SU-DHL-6 (cell line): Measurements from ENCODE around the gene MAML2.

ENCODE experiments used
- H2AFZ ChIP-seq: fragments of 200-600 bp; sonication (generic); 2 replicates; pipeline ENCODE4 v1.6.1; 2014; ENCODE audit warnings: low read depth, mild to moderate bottlenecking, moderate library complexity, mixed read lengths, antibody characterized with exemption, low read length; ENCODE audit not compliant: severe bottlenecking
- H3F3A ChIP-seq: fragments of 200-600 bp; shearing (Covaris generic); 2 replicates; pipeline ENCODE4 v1.6.0; 2016; ENCODE audit warnings: antibody characterized with exemption, mild to moderate bottlenecking; ENCODE audit not compliant: insufficient read depth
- H3K27ac ChIP-seq: fragments of 200-600 bp; sonication (generic); 2 replicates; pipeline ENCODE4 v1.5.1; 2016; ENCODE audit warnings: low read depth, mild to moderate bottlenecking, low read length, moderate library complexity, mixed read lengths
- H3K27me3 ChIP-seq: fragments of 200-600 bp; sonication (generic), shearing (Covaris generic); 2 replicates; pipeline ENCODE4 v1.6.0; 2014; ENCODE audit warnings: mild to moderate bottlenecking, low read length
- H3K36me3 ChIP-seq: fragments of 200-600 bp; sonication (generic); 2 replicates; pipeline ENCODE4 v1.6.1; 2014; ENCODE audit warnings: mild to moderate bottlenecking, low read length, mixed read lengths
- H3K4me2 ChIP-seq: fragments of 300-600, 200-600 bp; shearing (Covaris generic), sonication (generic); 2 replicates; pipeline ENCODE4 v1.6.0; 2014; ENCODE audit warnings: low read length, low read depth, mild to moderate bottlenecking; ENCODE audit not compliant: poor library complexity, severe bottlenecking
- H3K4me3 ChIP-seq: fragments of 200-600 bp; sonication (generic); 2 replicates; pipeline ENCODE4 v1.5.1; 2014; ENCODE audit warnings: antibody characterized with exemption, low read length, mild to moderate bottlenecking, mixed read lengths; ENCODE audit not compliant: insufficient read depth, poor library complexity, severe bottlenecking
- H3K79me2 ChIP-seq: fragments of 200-600 bp; sonication (generic); 2 replicates; pipeline ENCODE4 v1.6.1; 2014; ENCODE audit warnings: mild to moderate bottlenecking, low read length, moderate library complexity; ENCODE audit not compliant: insufficient read depth
- H3K9ac ChIP-seq: fragments of 200-600 bp; sonication (generic); 2 replicates; pipeline ENCODE4 v1.7.0; 2014; ENCODE audit warnings: mild to moderate bottlenecking, low read length
- H3K9me2 ChIP-seq: fragments of 200-600 bp; sonication (generic); replicated peaks from 2 replicates; pipeline ENCODE4 v1.6.1; 2014; ENCODE audit warnings: low read length; ENCODE audit not compliant: insufficient read depth
- H3K9me3 ChIP-seq: fragments of 200-600 bp; sonication (generic); 2 replicates; pipeline ENCODE4 v1.6.1; 2014; ENCODE audit warnings: low read length, mixed read lengths; ENCODE audit not compliant: insufficient read depth
- H4K20me1 ChIP-seq: fragments of 200-600 bp; sonication (generic); 2 replicates; pipeline ENCODE4 v1.6.1; 2014; ENCODE audit warnings: low read depth, mild to moderate bottlenecking, antibody characterized with exemption, low read length, moderate library complexity, mixed read lengths
- CTCF ChIP-seq: fragments of 200-600 bp; sonication (generic); IDR thresholded peaks from one replicate; pipeline ENCODE4 v1.5.1; 2017; ENCODE audit warnings: antibody characterized with exemption, mild to moderate bottlenecking, low read length, moderate library complexity; ENCODE audit not compliant: insufficient read depth, poor library complexity, severe bottlenecking
- EZH2phosphoT487 ChIP-seq: fragments of 200-600 bp; sonication (generic), shearing (Covaris generic); conservative IDR thresholded peaks from 2 replicates; pipeline ENCODE4 v1.6.1; 2018; ENCODE audit warnings: mild to moderate bottlenecking, antibody characterized with exemption, low read length, moderate library complexity, mixed read lengths

Gene MAML2

GRCh38 chr11:96001037-96001436 lies 342.0 kb downstream of the MAML2 start:
- H4K20me1 ChIP-seq = no peaks in the 10 kb centered on the region
- no peaks in the 10 kb centered on the region for H3K9me2 ChIP-seq
- no peaks in the 10 kb centered on the region for H3K27me3 ChIP-seq
- no peak overlapping the region for H3K4me2 ChIP-seq
- no peaks in the 10 kb centered on the region for H3K9me3 ChIP-seq
- no peak overlapping the region for H3K27ac ChIP-seq
- no peak for TF ChIP-seq CTCF
- no peak for TF ChIP-seq EZH2phosphoT487
- H3F3A ChIP-seq = no peaks in the 10 kb centered on the region
- no peaks in the 10 kb centered on the region for H3K79me2 ChIP-seq
- H3K4me3 ChIP-seq = no peak overlapping the region
- no peak overlapping the region for H3K9ac ChIP-seq
- H3K36me3 ChIP-seq = no peaks in the 10 kb centered on the region
- no peak overlapping the region for H2AFZ ChIP-seq

- Histone ChIP-seq H2AFZ (no peak overlapping the region), H3K9ac (no peak overlapping the region), H3K4me2 (no peak overlapping the region)
Measured at GRCh38 chr11:95999711-96000406, 343.1 kb downstream of the MAML2 start.

GRCh38 chr11:95996621-95997235 lies 346.3 kb downstream of the MAML2 start:
- H3K9me3 ChIP-seq = no peaks in the 10 kb centered on the region
- H3K9ac ChIP-seq = no peak overlapping the region
- no peak overlapping the region for H3K4me2 ChIP-seq
- H4K20me1 ChIP-seq = no peaks in the 10 kb centered on the region
- TF ChIP-seq EZH2phosphoT487 (no peak), CTCF (no peak)
- no peaks in the 10 kb centered on the region for H3K36me3 ChIP-seq
- H3K79me2 ChIP-seq = no peaks in the 10 kb centered on the region
- no peak overlapping the region for H2AFZ ChIP-seq
- no peak overlapping the region for H3K27ac ChIP-seq
- H3K27me3 ChIP-seq = no peaks in the 10 kb centered on the region
- H3F3A ChIP-seq = no peaks in the 10 kb centered on the region
- no peaks in the 10 kb centered on the region for H3K9me2 ChIP-seq
- H3K4me3 ChIP-seq = no peak overlapping the region

More at GRCh38 chr11:95999711-96000406, 343.1 kb downstream of the MAML2 start:
- Histone ChIP-seq H3K27ac (no peak overlapping the region), H4K20me1 (no peaks in the 10 kb centered on the region), H3K9me3 (no peaks in the 10 kb centered on the region), H3K4me3 (no peak overlapping the region), H3F3A (no peaks in the 10 kb centered on the region), H3K36me3 (no peaks in the 10 kb centered on the region), H3K27me3 (no peaks in the 10 kb centered on the region), H3K79me2 (no peaks in the 10 kb centered on the region), H3K9me2 (no peaks in the 10 kb centered on the region)
- no peak for TF ChIP-seq CTCF
- no peak for TF ChIP-seq EZH2phosphoT487
